ENCODE data around the gene LRRC74B.
"Not testable (repeated sequence)": the region's sequence is repeated elsewhere in the genome, so short reads cannot be mapped to it uniquely, and the experiment has no call there.

Gene LRRC74B

DNA sequence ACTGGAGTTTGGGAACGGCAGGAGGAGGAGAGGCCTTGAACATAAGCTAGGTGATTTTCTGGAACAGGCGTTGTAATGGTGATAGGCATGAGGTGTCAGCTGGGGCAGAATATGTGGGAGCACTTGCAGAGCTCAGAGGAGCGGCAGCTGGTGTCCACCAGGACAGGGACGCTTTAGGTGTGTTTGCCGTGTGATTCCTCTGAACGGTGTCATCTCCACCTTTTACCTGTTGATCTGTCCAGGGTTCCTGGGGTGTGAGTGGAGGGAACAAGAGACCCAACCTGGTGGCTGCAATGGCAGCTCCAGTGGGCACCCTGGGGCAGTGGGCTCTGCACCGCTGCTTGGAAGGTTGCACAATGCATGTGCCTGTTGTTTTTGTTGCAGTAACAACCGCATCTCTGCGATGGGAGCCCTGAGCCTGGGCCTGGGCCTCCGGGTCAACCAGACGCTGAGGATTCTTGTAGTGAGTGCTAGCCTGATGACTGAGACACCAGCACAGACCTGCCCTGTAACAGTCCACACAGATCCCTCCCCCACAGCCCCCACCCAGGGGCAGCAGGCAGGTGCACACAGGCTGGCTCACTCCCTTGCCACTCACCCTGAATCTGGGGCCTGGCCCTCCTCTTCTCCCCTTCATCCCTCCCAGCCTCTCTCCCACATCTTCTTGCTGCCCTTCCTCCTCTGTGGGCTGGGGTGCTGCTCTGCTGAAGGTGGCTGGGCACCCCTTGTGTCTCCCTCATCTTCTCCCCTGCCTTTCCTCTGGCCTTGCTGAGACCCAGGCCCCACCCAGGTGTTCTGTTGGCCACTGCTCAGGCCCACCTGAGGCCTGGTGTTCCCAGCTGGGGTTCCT, 9.2 kb downstream of the LRRC74B start:
- no peak for DNase-seq

DNA sequence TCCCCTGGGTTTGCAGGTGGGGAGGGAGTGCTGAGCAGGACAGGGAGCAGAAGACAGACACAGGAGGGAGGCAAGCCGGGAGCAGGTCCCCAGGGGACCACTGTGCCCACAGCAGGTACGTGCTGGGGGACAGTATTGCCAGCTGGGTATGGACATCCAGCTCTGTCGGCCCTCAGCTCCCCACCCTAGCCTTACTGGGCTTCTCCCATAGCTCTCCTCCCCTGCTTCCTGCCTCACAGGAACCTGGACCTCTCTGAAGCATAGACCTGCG, 9.8 kb downstream of the LRRC74B start:
- DNase-seq, result no peak

DNA sequence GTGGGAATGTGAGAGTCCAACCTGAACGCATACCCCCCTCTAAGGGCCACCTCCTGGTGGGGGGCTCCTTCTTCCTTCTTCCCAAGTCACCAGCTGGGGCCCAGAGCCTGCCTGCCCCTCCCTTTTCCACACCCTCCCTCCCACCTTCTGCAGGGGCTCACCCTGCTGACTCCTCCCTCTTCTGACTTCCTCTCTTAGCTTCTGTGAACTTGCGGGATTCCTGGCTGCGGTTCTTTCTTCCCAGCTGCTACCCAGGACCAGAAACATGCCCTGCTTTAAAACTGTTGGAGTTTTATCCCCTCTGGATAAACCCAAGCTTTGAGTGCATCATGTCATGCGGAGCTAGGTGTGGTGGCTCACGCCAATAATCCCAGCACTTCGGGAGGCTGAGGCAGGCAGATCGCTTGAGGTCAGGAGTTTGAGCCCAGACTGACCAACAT, 10.2 kb downstream of the LRRC74B start:
- DNase-seq, result no peak

DNA sequence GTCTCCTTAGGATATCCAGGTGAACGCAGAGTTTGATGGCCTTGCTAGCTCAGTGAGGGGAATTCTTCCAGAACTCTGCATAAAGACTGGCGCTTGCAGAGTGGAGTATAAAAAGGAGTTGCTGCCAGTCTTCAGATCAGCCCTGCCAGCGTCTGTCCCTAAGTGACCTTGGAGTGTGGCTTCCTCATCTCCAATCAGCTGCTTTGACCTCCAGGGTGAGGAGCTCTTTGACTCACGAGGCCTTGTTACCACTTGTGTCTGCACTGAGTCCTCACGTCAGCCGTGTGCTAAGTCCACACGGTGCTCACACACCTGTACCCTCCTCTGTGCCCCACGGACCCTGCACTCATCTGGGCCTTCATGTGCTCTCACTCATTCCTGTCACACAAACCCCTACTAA, 14.6 kb downstream of the LRRC74B start:
- not testable (repeated sequence) for DNase-seq

DNA sequence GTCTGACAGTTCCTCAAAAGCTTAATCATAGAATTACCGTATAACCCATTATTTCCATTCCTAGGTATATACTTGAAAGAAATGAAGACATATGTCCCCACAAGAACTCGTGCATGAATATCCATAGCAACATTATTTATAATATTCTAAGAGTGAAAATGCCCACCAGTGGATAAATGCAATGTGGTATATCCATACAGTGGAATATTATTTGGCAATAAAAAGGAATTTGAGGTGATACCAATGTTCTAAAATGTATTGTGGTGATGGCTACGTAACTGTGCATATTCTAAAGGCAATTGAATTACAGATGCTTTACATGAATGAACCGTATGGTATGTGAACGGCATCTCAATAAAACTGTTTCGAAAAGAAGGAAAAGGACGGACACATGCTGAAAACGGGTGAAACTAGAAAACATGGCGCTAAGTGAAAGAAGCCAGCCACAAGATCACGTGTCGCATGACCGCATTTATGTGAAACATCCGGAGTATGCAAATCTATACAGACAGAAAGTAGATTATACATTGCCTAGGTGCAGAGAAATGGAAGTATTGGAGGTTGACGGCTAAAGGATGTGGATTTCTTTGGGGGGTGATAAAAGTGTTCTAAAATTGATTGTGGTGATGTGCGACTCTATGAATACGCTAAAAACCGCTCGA, 16.0 kb downstream of the LRRC74B start:
- DNase-seq, result not testable (repeated sequence)

DNA sequence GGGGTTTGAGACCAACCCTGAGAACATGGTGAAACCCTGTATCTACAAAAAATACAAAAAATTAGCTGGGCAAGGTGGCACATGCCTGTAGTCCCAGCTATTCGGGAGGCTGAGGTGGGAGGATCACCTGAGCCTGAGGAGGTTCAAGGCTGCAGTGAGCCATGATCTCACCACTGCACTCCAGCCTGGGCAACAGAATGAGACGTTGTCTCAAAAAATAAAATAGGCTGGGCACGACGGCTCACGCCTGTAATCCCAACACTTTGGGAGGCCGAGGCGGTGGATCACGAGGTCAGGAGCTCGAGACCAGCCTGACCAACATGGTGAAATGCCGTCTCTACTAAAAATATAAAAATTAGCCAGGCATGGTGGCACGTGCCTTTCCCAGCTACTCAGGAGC, 18.7 kb downstream of the LRRC74B start:
- not testable (repeated sequence) for DNase-seq

DNA sequence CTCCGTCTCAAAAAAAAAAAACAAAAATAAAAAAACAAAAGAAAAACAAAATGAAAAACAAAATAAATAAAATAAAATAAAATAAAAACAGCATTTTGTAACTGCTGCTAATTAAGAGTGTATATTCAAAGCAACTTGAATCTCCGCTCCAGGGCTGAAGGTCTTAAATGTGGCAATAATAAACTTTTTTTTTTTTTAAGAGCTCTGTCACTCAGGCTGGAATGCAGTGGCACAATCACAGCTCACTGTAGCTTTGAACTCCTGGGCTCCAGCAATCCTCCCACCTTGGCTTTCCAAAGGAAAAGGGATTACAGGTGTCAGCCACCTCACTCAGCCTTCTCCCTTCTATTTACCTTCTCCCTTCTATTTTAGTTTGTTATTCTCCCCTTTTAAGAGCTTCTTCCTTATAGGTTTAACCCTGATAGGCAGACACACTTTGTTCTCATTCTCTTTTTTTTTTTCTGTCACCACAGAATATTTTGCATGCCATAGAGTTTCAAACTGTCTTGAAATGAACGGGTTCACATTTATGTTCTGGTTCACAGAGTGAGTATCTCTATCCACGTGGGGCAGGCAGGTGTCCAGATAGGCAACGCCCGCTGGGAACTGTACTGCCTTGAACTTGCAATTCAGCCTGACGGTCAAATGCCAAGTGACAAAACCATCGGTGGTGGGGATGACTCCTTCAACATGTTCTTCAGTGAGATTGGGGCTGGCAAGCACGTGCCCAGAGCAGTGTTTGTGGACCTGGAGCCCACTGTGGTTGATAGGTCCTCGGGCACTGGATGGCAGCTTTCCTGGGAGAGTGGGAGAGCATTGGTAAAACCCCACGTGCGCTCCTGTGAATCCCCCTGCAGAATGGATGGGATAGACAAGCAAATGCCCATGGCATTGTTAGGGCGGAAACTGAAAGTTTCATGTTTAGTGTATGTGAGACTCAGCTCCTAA, 19.4 kb downstream of the LRRC74B start:
- DNase-seq, result no peak

DNA sequence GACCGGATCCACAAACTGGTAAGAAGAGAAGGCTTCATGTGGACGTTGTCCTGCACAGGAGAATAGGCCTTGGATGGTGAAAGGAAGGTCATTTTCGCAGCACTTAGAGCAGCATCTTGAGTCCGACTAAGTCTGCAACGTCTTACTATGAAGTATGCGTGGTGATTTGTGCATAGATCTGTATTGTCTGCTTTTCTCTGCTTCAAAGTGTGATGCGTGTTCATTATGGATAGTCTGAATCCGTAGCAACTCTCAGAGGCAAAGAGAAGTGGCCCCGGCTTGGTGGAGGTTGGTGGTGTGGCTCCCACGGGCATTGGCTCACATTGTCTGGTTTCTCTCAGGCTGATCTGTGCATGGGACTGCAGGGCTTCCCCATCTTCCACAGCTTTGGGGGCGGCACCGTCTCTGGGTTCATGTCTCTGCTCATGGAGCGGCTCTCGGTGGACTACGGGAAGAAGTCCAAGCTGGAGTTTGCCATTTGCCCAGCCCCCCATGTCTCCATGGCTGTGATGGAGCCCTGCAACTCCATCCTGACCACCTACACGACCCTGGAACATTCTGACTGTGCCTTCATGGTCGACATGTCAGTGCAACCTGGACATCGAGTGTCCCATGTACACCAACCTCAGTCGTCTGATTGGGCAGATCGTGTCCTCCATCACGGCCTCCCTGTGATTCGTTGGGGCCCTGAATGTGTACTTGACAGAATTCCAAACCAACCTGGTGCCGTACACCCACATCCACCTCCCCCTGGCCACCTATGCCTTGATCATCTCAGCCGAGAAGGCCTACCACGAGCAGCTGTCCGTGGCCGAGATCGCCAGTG, 21.5 kb downstream of the LRRC74B start:
- DNase-seq, result no peak

DNA sequence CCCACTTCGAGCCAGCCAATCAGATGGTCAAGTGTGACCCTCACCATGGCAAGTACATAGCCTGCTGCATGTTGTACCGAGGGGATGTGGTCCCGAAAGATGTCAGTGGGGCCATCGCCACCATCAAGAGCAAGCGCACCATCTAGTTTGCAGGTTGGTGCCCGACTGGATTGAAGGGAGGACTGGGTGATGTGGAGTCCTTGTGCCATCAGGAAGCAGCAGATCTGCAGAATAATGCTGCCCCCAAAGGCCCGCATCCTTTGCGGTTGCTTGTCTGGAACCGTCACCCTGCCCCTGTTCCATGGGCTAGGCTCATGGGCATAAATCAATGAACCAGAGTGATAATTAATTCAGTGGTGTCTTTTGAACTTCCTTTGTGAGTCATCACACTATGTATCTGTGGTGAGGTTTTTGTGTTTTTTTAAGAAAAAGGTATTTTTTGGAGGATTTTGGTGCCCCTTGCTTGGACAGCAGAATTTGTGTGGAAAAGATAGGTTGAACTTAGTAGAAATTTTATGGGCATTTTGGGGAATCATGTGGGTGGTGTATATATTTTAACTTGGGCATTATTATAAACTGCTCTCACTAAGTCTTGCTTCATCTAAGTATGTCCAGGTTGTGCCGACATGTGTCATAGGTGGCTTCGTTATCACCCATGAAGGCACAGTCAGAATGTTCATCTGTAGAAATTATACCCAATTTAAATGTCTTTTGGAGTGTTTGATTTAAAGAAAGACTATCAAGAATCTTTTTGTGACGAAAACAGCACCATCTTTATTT, 22.3 kb downstream of the LRRC74B start:
- no peak for DNase-seq

DNA sequence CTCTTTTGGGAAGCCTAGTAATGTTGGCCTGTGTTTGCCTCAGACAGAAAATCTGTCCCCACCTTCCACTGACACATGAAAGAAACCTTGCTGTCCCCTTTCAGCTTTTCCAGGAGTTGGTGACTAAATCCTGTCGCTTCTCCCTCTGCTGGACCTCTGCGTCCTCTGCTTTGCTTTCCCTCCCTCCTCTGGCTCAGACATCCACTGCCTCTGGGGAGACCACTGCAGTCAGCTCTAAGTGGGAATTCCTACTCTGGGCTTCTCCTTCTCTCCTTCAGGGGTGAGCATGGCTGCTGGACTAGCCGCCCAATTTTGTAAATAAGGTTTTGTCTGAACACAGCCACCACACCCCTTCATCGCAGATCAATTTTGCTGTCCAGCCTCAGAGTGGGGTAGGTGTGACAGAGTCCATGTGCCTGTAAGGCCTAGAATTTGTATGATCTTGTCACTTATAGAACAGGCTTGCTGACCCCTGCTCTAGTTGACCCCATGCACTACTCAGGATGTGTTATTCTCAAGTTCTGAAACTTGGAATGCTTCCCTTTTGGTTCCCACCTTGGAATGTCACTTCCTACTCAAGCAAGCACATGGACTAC, 23.0 kb downstream of the LRRC74B start:
- no peak for DNase-seq

DNA sequence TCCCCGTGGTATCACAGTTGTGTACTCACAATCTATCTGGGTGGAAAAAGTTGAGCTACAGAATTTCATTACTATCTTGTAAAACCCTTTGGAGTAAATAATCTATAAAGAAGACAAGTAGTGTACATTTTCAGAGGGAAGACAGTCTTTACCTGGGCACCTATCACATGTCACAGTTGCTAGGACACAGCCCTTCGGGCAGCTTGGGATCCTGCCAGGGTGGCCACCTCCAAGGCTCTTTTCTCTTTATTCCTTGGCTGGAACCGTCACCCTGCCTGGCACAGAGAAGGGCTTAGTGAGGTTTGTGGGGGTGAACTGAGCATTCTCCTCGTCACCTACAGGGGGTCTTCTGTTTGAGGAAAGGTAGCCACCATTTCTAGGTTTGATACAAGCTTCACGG, 23.6 kb downstream of the LRRC74B start:
- no peak for DNase-seq

DNA sequence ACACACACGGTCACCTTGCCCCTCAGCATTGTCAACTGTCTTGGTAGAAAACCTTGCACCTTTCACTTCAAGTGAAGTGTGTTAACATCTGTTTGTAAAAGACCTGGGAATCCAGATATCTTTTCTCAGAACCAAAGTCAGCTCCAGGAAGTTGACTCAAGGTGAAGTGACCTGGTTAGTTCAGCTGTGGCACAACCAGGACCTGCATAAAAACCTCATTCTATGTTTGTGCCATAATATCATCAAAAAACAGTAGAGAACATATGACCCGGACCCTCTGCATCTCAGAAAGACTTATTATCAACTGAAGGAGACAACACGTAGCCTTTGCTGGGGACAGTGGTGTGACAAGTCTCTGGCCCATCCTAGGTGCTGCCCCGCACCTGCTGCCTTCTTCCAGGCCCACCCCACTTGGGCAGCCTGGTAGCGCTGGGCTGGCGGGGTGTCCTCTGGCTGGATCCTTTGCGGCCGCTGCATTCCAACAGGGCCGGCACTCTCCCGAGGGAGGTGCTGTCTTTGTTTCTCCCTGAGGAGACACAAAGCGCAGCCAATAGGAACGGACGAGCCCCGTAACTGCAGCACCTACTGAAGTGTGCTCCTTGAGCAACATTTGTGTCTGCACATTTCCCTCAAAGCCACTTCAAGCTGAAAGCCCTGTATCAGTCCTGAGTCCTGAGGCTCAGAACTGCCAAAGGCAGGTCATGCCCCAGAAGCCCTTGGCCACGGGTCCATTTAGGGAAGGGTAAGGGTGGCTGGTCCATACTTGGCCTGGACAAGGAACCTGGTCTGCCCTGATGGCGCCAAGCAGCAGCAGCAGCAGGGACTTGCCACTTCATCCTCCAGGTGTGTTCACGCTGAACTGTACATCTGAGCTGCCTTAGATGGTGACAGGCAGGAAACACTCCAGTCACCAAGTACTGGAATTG, 25.2 kb downstream of the LRRC74B start:
- DNase-seq, result no peak

DNA sequence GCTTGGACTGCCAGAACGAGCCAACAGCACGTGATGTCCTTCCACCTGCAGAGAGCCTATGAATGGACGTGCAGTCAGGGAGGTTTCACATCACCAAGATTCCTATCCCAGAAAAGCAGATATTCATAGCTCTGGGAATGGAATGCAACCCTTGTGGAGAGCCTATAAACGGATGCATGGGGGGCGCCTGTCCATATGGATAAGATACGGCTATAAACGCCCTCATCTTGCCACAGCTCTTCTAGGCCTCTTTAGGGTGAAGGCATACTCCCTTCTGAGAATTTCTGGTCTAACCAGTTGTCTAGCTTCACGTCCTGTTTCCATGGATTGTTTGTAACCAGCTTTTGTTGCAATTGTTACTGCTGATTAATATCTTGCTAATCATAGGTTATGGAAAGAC, 26.1 kb downstream of the LRRC74B start:
- DNase-seq, result not testable (repeated sequence)

DNA sequence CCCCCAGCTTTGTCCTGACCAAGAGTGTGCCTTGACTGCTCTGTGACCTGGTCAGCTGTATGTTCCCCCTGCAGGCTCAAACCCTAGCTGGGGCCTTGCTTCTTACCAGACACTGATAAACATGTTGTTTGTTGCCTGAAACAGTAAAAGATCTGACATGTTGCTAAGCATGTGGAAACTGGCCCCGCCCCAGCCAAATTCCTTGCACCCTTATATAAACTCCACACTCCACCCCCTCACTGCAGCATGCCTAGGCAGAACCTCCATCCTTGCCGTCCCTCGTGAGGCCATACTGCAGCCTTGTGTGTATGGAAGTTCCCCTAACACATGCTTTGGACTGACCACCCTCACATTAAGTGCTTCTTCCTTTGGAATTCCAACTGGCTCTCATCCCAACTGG, 27.3 kb downstream of the LRRC74B start:
- DNase-seq, result no peak

DNA sequence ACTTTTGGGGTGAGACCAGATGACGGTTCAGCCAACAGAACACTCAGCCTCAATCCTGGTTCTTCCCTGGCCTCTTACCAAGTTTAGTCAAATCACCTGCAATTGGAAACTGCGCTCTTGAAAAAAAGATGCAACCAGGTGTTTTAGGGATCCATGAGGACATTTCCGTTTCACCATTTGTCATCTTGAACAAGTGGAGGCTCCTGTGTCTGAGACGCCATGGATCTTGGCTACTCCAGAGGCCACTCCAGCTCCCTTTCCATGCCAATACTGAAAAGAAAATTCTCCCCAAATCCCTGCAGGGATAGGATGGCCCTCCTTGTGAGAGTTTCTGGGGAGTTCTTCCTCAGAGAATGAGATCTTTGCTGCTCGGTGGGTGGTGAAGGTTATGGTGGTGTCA, 27.7 kb downstream of the LRRC74B start:
- no peak for DNase-seq

DNA sequence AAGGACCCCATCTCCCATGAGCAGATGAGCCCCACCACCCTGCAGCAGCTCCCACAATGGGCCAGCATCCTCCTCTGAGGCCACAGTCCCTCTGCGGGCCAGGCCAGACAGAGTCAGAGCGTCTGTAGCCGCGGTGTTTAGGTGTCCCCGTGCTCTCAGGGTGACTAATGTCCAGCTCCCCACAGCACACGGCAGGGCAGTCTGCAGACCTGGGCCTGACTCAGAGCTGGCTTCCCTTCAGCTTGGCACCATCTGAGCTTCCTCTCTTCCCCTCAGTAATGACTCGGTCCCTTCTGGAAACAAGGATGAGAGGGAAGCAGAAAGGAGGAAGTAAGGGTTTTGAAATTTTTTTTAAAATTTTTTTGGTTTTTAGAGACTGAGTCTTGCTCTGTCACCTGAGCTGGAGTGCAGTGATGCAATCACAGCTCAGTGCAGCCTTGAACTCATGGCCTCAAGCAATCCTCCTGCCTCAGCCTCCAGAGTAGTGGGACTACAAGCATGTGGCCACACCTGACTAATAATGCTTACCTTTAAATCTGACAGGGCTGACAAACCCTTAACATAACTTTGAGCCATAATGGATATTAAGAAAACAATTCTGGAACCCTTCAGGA, 28.5 kb downstream of the LRRC74B start:
- DNase-seq, result no peak

DNA sequence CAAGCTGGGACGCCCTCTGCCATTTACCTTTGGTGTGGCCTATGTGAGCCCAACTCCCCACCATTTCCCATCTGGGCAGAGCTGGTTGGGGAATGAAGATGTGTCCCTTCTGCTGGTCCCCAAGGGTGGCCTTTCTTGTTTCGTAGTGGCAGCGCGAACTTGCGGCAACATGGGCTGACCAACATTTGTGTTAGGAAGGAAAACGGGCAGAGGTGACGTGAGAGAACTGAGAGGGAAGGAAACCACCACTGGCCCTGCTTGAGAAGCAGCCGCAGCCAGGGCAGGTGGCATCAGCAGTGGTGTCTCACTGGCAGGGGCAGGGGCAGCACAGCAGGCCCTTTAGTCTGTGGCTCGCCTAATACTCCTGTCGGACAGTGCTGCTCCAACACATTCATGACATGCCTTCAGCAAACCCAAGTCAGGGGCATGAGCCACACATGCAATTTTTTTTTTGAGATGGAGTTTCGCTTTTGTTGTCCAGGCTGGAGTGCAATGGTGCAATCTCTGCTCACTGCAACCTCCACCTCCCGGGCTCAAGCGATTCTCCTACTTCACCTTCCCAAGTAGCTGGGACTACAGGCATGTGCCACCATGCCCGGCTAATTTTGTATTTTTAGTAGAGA, 29.9 kb downstream of the LRRC74B start:
- DNase-seq, result no peak

DNA sequence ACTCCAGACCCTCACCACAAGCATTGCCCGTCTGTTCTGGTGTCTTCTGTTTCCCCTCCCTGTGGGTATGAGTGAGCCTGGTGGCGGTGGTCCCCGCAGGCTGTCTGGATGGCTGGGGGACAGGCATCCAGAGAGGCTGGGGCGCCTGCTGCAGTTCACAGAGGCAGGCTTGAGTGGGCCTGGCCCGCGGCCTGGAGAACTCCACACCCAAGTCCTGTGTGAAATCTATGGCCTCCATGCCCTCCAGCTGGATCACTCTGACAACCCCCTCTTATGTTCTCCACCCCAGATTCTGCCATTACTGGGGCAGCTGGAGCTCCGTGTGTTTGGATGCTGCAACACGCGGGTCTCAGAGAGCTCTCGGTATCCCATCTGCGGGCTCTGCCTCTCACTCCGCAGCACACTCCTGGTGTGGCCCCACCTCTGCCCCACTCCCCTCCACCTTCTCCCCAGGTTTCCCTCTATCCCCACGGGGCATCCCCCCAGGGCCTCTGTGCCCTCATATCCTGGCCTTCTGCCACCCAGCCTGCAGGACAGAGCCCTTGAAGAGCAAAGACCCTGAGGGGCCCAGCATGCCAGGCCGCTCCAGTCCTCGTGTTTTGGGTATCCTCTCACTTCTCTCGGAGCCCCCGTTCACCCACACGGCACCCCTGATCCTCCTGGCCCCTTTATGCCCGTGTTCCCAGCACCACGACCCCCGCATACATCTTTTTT, 31.3 kb downstream of the LRRC74B start:
- no peak for DNase-seq
